ENCODE measurements around the gene BRD7. TPM values are rescaled to one million over a fixed set of nuclear protein-coding genes. Genes with fewer than 3 reads are reported as not detected.

The BRD7 gene
- total and polyA plus RNA-seq, 2 of the 13 experiments (the other 11 are each of a cell fraction or from before 2014, with no cell fraction given) = 82.3 to 149 TPM

DNA sequence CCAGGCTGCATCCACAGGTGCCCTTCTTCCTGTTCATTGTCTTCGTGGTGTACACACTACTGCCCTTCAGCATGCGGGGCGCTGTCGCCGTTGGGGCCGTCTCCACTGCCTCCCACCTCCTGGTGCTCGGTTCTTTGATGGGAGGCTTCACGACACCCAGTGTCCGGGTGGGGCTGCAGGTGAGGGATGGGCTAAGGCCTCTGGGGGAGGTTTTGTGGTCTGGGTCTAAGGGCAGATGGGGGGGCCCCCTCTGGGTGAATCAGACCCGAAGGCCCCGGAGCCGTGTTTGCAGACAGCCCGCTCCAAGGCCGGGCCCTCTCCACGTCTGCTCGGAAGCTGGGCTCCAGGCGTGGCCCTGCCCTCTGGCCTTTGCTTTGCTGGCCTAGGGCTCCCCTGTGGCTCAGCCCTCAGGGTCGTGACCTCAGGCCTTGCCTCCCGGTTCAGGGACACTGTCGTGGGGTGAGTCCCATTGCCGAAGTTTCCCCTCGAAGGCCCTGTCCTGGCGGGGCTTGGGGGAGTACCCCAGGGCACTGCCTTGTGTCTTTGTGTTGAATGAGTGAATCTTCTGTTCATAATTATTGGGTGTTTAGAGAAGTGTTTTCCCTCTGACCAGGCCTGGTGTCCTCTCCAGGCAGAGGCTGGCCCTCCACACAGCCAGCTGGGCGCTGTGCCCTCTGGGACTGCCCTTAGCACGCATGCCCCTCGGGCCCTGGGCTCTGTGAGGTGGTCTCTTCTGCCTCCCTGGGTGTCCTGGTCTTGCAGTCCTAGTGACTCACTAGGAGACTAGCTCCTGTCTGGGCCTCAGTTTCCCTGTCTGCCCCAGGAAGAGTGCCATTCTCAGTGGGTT lies 76.8 kb downstream of the BRD7 start (continued):
- TF ChIP-seq NONO (IDR thresholded peaks at IDR 0.05) (no peak), NONO (CRISPR knock-in tag; conservative IDR thresholded peaks at IDR 0.05) (no peak; the same call in 1 of the 2 replicates), HMGA1 (CRISPR knock-in tag; conservative IDR thresholded peaks at IDR 0.05) (no peak), MYC (CRISPR knock-in tag; IDR thresholded peaks at IDR 0.05; ENCODE audit: borderline replicate concordance) (peak; percentile 52; the same call in 1 of the 2 replicates), ONECUT2 (CRISPR knock-in tag; IDR thresholded peaks at IDR 0.05) (no peak), SP2 (CRISPR knock-in tag; IDR thresholded peaks at IDR 0.05) (no peak), ZC3H13 (CRISPR knock-in tag; IDR thresholded peaks at IDR 0.05) (no peak), FOXC1 (CRISPR knock-in tag; IDR thresholded peaks at IDR 0.05; ENCODE audit: borderline replicate concordance) (0 out of 2 replicates have a peak, but pooled peaks have one; percentile 42), PAF1 (CRISPR knock-in tag; IDR thresholded peaks at IDR 0.05) (no peak), SMAD3 (CRISPR knock-in tag; IDR thresholded peaks at IDR 0.05) (peak; percentile 60; the same call in 1 of the 2 replicates)
- TF ChIP-seq, protein P1, sequence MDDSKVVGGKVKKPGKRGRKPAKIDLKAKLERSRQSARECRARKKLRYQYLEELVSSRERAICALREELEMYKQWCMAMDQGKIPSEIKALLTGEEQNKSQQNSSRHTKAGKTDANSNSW (CRISPR knock-in tag; IDR thresholded peaks at IDR 0.05; ENCODE audit: borderline replicate concordance) = no peak
- TF ChIP-seq, protein P2, sequence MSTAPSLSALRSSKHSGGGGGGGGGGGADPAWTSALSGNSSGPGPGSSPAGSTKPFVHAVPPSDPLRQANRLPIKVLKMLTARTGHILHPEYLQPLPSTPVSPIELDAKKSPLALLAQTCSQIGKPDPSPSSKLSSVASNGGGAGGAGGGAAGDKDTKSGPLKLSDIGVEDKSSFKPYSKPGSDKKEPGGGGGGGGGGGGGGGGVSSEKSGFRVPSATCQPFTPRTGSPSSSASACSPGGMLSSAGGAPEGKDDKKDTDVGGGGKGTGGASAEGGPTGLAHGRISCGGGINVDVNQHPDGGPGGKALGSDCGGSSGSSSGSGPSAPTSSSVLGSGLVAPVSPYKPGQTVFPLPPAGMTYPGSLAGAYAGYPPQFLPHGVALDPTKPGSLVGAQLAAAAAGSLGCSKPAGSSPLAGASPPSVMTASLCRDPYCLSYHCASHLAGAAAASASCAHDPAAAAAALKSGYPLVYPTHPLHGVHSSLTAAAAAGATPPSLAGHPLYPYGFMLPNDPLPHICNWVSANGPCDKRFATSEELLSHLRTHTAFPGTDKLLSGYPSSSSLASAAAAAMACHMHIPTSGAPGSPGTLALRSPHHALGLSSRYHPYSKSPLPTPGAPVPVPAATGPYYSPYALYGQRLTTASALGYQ (CRISPR knock-in tag; IDR thresholded peaks at IDR 0.05) = peak; percentile 86
- TF ChIP-seq, protein P3, sequence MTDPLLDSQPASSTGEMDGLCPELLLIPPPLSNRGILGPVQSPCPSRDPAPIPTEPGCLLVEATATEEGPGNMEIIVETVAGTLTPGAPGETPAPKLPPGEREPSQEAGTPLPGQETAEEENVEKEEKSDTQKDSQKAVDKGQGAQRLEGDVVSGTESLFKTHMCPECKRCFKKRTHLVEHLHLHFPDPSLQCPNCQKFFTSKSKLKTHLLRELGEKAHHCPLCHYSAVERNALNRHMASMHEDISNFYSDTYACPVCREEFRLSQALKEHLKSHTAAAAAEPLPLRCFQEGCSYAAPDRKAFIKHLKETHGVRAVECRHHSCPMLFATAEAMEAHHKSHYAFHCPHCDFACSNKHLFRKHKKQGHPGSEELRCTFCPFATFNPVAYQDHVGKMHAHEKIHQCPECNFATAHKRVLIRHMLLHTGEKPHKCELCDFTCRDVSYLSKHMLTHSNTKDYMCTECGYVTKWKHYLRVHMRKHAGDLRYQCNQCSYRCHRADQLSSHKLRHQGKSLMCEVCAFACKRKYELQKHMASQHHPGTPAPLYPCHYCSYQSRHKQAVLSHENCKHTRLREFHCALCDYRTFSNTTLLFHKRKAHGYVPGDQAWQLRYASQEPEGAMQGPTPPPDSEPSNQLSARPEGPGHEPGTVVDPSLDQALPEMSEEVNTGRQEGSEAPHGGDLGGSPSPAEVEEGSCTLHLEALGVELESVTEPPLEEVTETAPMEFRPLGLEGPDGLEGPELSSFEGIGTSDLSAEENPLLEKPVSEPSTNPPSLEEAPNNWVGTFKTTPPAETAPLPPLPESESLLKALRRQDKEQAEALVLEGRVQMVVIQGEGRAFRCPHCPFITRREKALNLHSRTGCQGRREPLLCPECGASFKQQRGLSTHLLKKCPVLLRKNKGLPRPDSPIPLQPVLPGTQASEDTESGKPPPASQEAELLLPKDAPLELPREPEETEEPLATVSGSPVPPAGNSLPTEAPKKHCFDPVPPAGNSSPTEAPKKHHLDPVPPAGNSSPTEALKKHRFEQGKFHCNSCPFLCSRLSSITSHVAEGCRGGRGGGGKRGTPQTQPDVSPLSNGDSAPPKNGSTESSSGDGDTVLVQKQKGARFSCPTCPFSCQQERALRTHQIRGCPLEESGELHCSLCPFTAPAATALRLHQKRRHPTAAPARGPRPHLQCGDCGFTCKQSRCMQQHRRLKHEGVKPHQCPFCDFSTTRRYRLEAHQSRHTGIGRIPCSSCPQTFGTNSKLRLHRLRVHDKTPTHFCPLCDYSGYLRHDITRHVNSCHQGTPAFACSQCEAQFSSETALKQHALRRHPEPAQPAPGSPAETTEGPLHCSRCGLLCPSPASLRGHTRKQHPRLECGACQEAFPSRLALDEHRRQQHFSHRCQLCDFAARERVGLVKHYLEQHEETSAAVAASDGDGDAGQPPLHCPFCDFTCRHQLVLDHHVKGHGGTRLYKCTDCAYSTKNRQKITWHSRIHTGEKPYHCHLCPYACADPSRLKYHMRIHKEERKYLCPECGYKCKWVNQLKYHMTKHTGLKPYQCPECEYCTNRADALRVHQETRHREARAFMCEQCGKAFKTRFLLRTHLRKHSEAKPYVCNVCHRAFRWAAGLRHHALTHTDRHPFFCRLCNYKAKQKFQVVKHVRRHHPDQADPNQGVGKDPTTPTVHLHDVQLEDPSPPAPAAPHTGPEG (CRISPR knock-in tag; IDR thresholded peaks at IDR 0.05) = no peak
- TF ChIP-seq, protein P4, sequence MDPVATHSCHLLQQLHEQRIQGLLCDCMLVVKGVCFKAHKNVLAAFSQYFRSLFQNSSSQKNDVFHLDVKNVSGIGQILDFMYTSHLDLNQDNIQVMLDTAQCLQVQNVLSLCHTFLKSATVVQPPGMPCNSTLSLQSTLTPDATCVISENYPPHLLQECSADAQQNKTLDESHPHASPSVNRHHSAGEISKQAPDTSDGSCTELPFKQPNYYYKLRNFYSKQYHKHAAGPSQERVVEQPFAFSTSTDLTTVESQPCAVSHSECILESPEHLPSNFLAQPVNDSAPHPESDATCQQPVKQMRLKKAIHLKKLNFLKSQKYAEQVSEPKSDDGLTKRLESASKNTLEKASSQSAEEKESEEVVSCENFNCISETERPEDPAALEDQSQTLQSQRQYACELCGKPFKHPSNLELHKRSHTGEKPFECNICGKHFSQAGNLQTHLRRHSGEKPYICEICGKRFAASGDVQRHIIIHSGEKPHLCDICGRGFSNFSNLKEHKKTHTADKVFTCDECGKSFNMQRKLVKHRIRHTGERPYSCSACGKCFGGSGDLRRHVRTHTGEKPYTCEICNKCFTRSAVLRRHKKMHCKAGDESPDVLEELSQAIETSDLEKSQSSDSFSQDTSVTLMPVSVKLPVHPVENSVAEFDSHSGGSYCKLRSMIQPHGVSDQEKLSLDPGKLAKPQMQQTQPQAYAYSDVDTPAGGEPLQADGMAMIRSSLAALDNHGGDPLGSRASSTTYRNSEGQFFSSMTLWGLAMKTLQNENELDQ (CRISPR knock-in tag; IDR thresholded peaks at IDR 0.05; ENCODE audit: borderline replicate concordance) = peak; percentile 20; the same call in 1 of the 2 replicates
- TF ChIP-seq, protein P5, sequence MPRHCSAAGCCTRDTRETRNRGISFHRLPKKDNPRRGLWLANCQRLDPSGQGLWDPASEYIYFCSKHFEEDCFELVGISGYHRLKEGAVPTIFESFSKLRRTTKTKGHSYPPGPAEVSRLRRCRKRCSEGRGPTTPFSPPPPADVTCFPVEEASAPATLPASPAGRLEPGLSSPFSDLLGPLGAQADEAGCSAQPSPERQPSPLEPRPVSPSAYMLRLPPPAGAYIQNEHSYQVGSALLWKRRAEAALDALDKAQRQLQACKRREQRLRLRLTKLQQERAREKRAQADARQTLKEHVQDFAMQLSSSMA (CRISPR knock-in tag; IDR thresholded peaks at IDR 0.05) = no peak
- TF ChIP-seq, protein P6, sequence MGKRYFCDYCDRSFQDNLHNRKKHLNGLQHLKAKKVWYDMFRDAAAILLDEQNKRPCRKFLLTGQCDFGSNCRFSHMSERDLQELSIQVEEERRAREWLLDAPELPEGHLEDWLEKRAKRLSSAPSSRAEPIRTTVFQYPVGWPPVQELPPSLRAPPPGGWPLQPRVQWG (CRISPR knock-in tag; IDR thresholded peaks at IDR 0.05; ENCODE audit: borderline replicate concordance, low read depth) = no peak
- TF ChIP-seq, protein P7, sequence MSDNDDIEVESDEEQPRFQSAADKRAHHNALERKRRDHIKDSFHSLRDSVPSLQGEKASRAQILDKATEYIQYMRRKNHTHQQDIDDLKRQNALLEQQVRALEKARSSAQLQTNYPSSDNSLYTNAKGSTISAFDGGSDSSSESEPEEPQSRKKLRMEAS (IDR thresholded peaks at IDR 0.05) = peak; percentile 82

Measured in HepG2 (cell line).